ENCODE data around the gene ERI3. TPM values are rescaled to one million over a fixed set of nuclear protein-coding genes. Genes with fewer than 3 reads are reported as not detected.
A peak's percentile ranks its signal among the peaks of the same experiment; 100 is the strongest.

ERI3 gene
- total RNA-seq, 1 donor, result 52.8 TPM

DNA sequence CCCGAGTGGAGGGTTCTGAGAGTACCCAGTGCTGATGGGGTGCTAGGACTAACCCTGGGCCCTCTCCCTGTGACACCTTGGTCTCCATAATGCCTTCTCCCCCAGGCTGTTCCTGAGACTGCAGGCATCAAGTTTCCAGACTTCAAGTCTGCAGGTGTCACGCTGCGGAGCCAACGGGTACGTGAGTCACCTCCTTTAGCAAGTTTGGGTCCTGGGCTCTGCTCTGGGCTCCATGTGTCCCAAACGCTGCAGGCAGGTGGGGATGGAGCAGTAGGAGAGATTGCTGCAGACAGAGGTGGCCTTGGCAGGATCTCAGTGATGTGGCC, 135.8 kb downstream of the ERI3 start:
- Histone ChIP-seq H3K4me2 (ENCODE audit: insufficient read depth, low read length) (no peak overlapping the region), H2AFZ (ENCODE audit: low read length) (no peak overlapping the region), H3K27me3 (ENCODE audit: insufficient read depth, low read length) (no peaks in the 10 kb centered on the region), H3K9me3 (ENCODE audit: low read depth, low read length) (no peaks in the 10 kb centered on the region), H3K4me3 (ENCODE audit: insufficient read depth, low read length) (no peak overlapping the region), H3K36me3 (ENCODE audit: insufficient read depth, low read length) (peaks cover 65% of the 10 kb centered on the region), H3K79me2 (ENCODE audit: insufficient read depth, low read length) (peaks cover 4% of the 10 kb centered on the region), H3K4me1 (ENCODE audit: insufficient read depth, low read length) (peaks cover 17% of the 10 kb centered on the region), H4K20me1 (ENCODE audit: insufficient read depth, low read length) (peaks cover 20% of the 10 kb centered on the region), H3K27ac (ENCODE audit: low read depth, low read length) (no peak overlapping the region)
- TF ChIP-seq, protein P1, sequence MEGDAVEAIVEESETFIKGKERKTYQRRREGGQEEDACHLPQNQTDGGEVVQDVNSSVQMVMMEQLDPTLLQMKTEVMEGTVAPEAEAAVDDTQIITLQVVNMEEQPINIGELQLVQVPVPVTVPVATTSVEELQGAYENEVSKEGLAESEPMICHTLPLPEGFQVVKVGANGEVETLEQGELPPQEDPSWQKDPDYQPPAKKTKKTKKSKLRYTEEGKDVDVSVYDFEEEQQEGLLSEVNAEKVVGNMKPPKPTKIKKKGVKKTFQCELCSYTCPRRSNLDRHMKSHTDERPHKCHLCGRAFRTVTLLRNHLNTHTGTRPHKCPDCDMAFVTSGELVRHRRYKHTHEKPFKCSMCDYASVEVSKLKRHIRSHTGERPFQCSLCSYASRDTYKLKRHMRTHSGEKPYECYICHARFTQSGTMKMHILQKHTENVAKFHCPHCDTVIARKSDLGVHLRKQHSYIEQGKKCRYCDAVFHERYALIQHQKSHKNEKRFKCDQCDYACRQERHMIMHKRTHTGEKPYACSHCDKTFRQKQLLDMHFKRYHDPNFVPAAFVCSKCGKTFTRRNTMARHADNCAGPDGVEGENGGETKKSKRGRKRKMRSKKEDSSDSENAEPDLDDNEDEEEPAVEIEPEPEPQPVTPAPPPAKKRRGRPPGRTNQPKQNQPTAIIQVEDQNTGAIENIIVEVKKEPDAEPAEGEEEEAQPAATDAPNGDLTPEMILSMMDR (IDR thresholded peaks at IDR 0.05; ENCODE audit: extremely low read depth, low read depth, low read length), result no peak
- DNase-seq (ENCODE audit: insufficient read length, low spot score, missing footprints), result no peak

DNA sequence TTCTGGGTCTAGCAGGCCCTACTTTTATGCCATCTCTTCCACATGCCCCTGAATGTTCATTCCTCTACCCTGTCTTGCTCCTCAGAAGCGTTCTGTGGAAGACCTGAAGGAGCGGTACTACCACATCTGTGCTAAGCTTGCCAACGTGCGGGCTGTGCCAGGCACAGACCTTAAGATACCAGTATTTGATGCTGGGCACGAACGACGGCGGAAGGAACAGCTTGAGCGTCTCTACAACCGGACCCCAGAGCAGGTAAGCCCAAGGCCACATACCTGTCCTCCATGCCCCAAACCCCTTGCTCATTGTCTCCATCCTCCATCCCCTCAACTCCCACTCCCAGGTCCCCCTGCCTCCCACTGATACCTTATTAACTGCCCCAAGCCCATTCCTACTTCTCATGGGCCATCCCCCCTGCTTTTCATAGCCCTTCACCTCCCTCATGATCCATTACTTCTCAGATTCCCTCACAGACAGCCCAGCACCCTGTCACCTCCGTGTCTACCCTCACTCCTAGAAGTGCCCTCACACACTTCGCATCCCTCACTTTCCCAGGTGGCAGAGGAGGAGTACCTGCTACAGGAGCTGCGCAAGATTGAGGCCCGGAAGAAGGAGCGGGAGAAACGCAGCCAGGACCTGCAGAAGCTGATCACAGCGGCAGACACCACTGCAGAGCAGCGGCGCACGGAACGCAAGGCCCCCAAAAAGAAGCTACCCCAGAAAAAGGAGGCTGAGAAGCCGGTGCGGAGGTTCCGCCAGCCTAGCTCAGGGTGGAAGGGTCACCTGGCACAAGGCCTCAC, 136.4 kb downstream of the ERI3 start:
- Histone ChIP-seq H3K9me3 (ENCODE audit: low read depth, low read length) (no peaks in the 10 kb centered on the region), H3K36me3 (ENCODE audit: insufficient read depth, low read length) (peaks cover 65% of the 10 kb centered on the region), H2AFZ (ENCODE audit: low read length) (no peak overlapping the region), H3K4me3 (ENCODE audit: insufficient read depth, low read length) (no peak overlapping the region), H3K4me1 (ENCODE audit: insufficient read depth, low read length) (peaks cover 23% of the 10 kb centered on the region), H3K79me2 (ENCODE audit: insufficient read depth, low read length) (peaks cover 9% of the 10 kb centered on the region), H3K27ac (ENCODE audit: low read depth, low read length) (no peak overlapping the region), H3K27me3 (ENCODE audit: insufficient read depth, low read length) (no peaks in the 10 kb centered on the region), H4K20me1 (ENCODE audit: insufficient read depth, low read length) (peaks cover 20% of the 10 kb centered on the region), H3K4me2 (ENCODE audit: insufficient read depth, low read length) (no peak overlapping the region)
- TF ChIP-seq, protein P1 (IDR thresholded peaks at IDR 0.05; ENCODE audit: extremely low read depth, low read depth, low read length), result no peak
- DNase-seq (ENCODE audit: insufficient read length, low spot score, missing footprints), result no peak

DNA sequence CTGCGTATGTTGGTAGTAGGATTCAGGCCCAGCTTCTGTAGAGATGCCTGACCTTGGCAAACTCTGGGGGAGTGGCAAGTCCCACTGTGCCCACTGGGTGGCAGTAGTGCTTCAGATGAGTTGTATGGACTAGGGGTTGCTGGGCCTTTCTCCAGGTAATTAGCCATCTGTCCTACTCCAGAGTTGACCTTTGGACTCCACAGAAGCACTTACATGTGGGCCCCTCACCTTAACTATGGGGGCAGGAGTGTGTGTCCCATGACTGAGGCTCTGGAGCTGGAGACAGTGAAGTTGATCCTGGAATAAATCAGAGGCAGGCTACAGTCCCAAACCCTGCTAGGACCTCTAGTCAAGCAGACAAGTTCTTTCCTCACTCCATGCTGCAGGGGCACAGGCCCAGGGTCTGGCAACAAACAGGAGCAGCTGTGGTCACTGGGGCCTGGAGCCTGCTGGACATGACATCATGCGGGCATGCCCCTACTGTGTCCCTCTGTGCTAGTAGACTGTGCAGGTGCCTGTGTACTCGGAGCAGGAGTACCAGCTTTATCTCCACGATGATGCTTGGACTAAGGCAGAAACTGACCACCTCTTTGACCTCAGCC, 137.1 kb downstream of the ERI3 start:
- Histone ChIP-seq H3K4me3 (ENCODE audit: insufficient read depth, low read length) (no peak overlapping the region), H3K27me3 (ENCODE audit: insufficient read depth, low read length) (no peaks in the 10 kb centered on the region), H3K9me3 (ENCODE audit: low read depth, low read length) (no peaks in the 10 kb centered on the region), H4K20me1 (ENCODE audit: insufficient read depth, low read length) (peaks cover 20% of the 10 kb centered on the region), H3K36me3 (ENCODE audit: insufficient read depth, low read length) (peaks cover 65% of the 10 kb centered on the region), H2AFZ (ENCODE audit: low read length) (no peak overlapping the region), H3K27ac (ENCODE audit: low read depth, low read length) (no peak overlapping the region), H3K4me2 (ENCODE audit: insufficient read depth, low read length) (no peak overlapping the region), H3K79me2 (ENCODE audit: insufficient read depth, low read length) (peaks cover 14% of the 10 kb centered on the region), H3K4me1 (ENCODE audit: insufficient read depth, low read length) (peaks cover 26% of the 10 kb centered on the region)
- peak; percentile 95 for DNase-seq (ENCODE audit: insufficient read length, low spot score, missing footprints)
- TF ChIP-seq, protein P1 (IDR thresholded peaks at IDR 0.05; ENCODE audit: extremely low read depth, low read depth, low read length), result peak; percentile 97
